Measurements from ENCODE around the gene MRPL40. TPM values are rescaled to one million over a fixed set of nuclear protein-coding genes. Genes with fewer than 3 reads are reported as not detected.

Gene MRPL40
- polyA plus RNA-seq, 4 donors, result 30.8 to 50.0 (median 44.3) TPM

GRCh38 chr22:19456541-19456940 is 24.2 kb downstream of the MRPL40 start:
- no peak for DNase-seq (ENCODE audit: low read depth in 4 of 4, low spot score in 3 of 4)

DNA sequence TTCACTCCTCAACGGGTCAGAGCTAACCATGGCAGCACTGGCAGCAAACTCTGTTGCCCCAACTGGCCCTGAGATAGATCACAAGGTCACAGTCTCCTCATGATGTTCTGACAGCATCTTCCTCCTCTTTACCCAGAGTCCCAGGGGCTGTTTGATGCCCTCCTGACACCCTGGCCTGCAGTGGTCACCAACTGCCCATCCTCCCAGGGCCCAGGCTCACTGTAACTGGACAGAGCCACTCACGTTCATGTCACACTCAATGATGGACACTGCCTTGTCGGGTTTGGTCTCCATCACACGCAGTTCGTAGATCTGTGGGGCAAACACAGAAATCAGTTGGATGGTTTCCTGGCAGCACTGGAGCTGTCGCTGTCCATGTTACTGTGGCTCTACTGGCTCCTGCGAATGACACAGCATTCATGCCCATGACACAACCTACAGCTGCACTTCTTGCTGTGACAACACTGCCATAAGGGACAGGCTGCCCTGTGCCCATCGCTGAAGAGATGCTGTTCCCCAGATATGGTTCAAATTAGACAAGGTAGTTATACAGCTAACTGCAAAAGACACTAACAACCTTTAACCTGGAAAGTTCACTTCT is 25.6 kb downstream of the MRPL40 start:
- no peak for DNase-seq (ENCODE audit: low read depth in 4 of 4, low spot score in 3 of 4)

- DNase-seq (ENCODE audit: low read depth in 4 of 4, low spot score in 3 of 4), result no peak
Measured at GRCh38 chr22:19460036-19460435, 27.7 kb downstream of the MRPL40 start.

GRCh38 chr22:19461506-19461905 is 29.2 kb downstream of the MRPL40 start:
- no peak for DNase-seq (ENCODE audit: low read depth in 4 of 4, low spot score in 3 of 4)

- no peak for DNase-seq (ENCODE audit: low read depth in 4 of 4, low spot score in 3 of 4)
Measured at GRCh38 chr22:19463008-19463407, 30.7 kb downstream of the MRPL40 start.

DNA sequence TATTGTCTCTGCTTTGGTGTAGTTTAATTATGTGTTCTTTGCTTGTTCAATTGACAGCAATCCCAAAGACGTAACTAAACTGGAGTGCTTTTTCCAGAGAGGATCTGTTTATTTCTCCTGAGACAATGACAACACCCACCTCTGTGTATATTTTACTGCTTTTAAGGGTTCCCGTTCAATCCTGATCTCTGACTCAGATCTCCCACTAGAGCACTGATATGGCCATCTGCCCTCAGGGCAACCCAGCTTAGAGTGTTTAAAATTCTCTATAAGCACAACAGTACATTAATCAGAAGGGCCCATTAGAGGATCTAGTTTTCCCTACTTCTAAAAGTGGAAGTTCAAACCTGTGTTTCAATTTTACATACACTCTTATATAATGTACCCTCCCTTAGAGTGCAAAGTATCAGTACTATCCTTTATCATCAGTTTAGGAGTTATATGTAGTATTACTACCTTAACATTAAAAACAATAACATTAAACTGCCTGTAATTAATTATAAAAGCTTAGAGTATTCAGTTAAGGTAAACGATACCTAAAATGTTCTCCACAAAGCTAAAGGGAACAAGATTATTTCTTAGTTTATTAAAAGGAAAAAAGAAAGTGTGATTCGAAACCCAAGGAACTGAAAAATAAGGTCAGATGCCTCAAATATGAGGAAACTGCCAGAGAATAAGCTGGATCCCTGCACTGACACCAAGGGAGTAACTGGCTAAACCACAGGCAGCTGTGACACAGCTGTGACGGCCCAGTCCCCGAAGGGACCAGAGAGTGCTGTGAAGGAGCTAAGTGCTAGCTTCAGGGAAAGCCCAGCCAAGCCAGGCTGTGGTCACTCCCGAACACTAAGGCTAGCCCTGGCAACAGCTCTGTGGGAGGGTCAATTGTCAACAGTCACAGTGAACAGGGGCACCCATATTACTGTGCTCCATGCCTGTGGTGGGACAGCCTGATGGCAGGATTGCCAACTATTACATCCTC is 31.4 kb downstream of the MRPL40 start:
- DNase-seq (ENCODE audit: low read depth in 4 of 4, low spot score in 3 of 4), result no peak

- no peak for DNase-seq (ENCODE audit: low read depth in 4 of 4, low spot score in 3 of 4)
Measured at GRCh38 chr22:19464546-19464945, 32.2 kb downstream of the MRPL40 start.

DNA sequence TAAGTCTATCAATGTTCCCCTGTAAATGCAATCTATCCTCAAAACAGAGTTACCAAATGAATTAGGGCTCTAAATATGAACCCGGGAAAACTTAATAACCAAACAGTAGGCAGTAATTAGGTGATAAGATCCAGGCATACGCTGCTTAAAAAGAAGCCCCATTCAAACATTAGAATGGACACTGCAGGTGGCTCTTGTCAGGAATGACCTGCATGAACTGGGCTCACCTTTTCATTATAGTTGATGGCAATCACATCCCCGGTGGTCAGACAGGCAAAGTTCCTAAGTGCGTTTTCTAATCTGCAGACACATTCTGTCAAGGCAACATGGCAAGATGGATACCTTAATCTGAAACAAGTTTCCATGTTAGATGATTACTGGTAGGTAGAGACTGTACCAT is 32.6 kb downstream of the MRPL40 start:
- DNase-seq (ENCODE audit: low read depth in 4 of 4, low spot score in 3 of 4), result no peak

DNA sequence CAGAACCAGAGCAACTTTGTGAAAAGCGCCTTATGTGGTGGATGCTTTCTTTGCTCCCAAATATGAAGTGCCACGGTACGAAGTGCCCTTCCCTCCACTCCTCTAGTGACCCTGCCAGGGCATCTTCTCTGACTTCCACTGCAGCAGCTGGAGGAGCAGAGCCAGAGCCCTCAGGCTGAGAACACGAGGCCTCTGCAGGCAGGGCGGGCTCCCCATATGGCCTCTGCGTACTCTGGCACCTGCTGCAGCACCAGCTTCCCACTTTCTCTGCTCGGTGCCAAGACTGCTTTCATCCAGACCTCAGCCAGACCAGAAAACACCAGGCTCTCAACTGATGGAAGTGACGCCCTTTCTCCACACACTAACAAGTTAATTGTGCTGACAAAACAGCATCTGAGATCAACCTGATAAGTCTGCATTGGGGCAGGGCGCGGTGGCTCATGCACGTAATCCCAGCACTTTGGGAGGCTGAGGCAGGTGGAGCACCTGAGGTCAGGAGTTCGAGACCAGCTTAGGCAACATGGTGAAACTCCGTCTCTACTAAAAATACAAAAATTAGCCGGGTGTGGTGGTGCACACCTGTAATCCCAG is 33.9 kb downstream of the MRPL40 start:
- no peak for DNase-seq (ENCODE audit: low read depth in 4 of 4, low spot score in 3 of 4)

DNA sequence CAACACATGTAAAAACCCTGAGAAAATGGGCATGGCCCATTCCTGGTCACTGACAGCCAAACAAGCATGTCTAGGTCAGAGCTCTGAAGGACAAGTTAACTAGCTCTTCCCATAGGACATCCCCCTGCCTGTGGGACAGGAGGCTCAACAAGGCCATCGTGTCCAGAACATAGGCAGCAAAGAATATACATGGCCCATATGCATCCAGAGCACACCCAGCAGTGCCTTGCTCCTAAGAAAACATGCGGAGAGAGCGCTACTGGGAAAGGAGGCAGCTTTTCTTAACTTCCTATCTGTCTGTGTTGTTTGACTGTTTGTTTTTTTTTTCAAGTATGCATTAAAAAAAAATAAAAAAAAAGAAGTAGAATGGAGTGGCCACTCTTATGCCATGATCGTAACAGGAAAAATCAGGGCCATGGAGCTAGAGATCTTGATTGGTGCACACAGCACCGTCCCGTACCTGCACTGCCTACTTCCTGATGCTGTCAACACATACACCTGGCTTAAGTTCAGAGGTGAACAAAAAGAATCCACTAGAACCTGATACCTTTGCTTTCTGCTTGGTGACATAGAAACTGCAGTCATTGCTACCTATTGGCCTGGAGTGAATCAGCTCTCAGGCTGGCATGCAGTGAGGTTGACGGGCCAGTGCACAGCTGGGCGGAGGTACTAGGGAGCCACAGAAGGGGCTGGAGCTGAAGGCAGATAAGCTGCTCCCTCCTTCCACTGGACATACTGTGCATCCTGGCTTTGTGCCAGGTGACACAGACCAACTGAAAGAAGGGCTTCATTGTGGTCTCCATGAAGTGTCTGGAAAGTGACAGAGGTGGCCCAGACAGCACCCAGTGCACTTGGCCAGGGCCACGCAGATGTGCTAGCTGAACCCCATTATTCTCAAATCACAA is 34.8 kb downstream of the MRPL40 start:
- DNase-seq (ENCODE audit: low read depth in 4 of 4, low spot score in 3 of 4), result no peak

DNA sequence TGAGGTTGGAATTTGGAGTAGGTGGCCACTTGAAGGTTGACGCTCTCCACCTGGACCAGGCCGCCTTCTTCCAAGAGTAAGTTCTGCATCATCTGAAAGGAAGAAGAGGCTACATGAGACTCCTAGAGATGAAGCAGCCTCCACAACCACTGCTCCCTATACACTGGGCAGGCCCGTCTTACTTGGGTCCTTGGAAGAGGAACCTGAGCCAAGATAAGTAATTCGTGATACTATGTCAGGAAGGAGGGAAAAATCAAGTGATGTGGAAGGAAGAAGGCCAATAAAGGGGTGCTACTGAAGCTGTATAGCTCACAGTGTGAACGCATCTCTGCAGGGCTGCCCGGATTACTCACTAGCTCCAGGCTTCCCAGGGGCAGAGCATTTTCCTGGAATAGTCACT is 35.6 kb downstream of the MRPL40 start:
- DNase-seq (ENCODE audit: low read depth in 4 of 4, low spot score in 3 of 4), result no peak

DNA sequence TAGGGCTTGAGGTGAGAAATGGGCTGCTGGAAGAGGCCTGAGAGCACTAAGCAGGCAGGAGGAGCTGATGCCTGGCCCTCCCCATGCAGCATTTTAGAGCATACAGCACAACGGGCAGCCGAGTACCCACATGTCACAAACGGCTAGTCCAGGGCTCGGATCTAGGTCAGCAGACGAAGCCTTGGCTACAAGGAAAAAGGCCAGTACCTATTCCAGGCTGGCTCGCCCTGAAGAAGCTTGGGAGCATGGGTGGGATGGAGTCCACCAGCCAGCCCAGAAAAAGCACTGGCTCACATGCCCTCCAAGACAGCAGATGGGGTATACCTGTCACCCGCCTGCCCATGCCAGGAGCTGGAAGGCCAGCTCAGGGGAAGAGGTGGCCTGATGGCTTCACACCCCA is 37.1 kb downstream of the MRPL40 start:
- DNase-seq (ENCODE audit: low read depth in 4 of 4, low spot score in 3 of 4), result no peak

- DNase-seq (ENCODE audit: low read depth in 4 of 4, low spot score in 3 of 4), result no peak
Measured at GRCh38 chr22:19470010-19470409, 37.7 kb downstream of the MRPL40 start.

DNA sequence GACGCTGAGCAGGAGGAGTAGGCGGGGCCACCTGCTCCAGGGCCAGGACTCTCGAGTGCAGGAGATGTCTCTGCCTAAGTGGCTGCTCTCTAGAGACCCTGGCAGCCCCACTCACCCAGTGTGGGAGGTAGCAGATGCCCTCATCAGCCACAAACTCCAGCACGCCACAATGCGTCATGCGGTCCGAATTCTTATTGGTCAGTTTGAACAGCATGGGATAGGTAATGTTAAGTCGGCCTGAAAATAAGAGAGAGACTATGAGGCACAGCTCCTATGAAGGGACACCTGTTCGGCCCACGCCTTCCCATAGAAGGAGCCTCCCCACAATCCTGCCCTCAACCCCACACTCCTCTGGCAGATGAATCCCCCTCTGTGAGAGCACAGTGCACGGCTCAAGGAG is 39.2 kb downstream of the MRPL40 start:
- no peak for DNase-seq (ENCODE audit: low read depth in 4 of 4, low spot score in 3 of 4)

- DNase-seq (ENCODE audit: low read depth in 4 of 4, low spot score in 3 of 4), result no peak
Measured at GRCh38 chr22:19472233-19472632, 39.9 kb downstream of the MRPL40 start.

GRCh38 chr22:19473578-19473977 is 41.2 kb downstream of the MRPL40 start:
- no peak for DNase-seq (ENCODE audit: low read depth in 4 of 4, low spot score in 3 of 4)

GRCh38 chr22:19476023-19476422 is 43.7 kb downstream of the MRPL40 start:
- no peak for DNase-seq (ENCODE audit: low read depth in 4 of 4, low spot score in 3 of 4)

GRCh38 chr22:19477321-19478044 is 45.1 kb downstream of the MRPL40 start:
- no peak for DNase-seq (ENCODE audit: low read depth in 4 of 4, low spot score in 3 of 4)

GRCh38 chr22:19478045-19478900 is 45.9 kb downstream of the MRPL40 start:
- no peak for DNase-seq (ENCODE audit: low read depth in 4 of 4, low spot score in 3 of 4)
